A549 (cell line): Measurements from ENCODE around the gene TIMM50.
A peak's percentile ranks its signal among the peaks of the same experiment; 100 is the strongest.

Experiments used
- CEBPB ChIP-seq, 2 experiments: fragments of >200 bp in 1 of 2; sonication (Bioruptor Twin) in 1 of 2; formaldehyde crosslinking in 1 of 2; IDR thresholded peaks; 2 replicates each; pipeline ENCODE4 v1.6.1; 2012 to 2016
- EHMT2 ChIP-seq: fragments of 200-600 bp; sonication (generic); IDR thresholded peaks from 2 replicates; pipeline ENCODE4 v1.6.1; 2016; ENCODE audit warnings: antibody characterized with exemption, low read depth, mild to moderate bottlenecking, moderate library complexity
- EP300 ChIP-seq, 2 experiments: fragments of >200 bp; sonication (Bioruptor Twin); formaldehyde crosslinking; IDR thresholded peaks; 2 replicates in 1 of 2; 3 replicates in 1 of 2; pipeline ENCODE4 v1.6.1; 2016 to 2017
- PHF8 ChIP-seq: fragments of 200-600 bp; sonication (generic); IDR thresholded peaks from 2 replicates; pipeline ENCODE4 v1.6.1; 2016; ENCODE audit warnings: low read depth, mild to moderate bottlenecking, antibody characterized with exemption, moderate library complexity, borderline replicate concordance
- POLR2AphosphoS2 ChIP-seq: conservative IDR thresholded peaks from 2 replicates; pipeline ENCODE4 v1.6.1; 2012; ENCODE audit warnings: low read length, improper control_type of control experiment, inconsistent platforms
- TP53 ChIP-seq: fragments of 250-450 bp; sonication (Bioruptor Pico); IDR thresholded peaks from 2 replicates; pipeline ENCODE4 v1.5.0; 2021; ENCODE audit warnings: mild to moderate bottlenecking, moderate library complexity
- TF ChIP-seq, protein P1 (sequence below): fragments of >200 bp; sonication (Bioruptor Twin); formaldehyde crosslinking; IDR thresholded peaks from 3 replicates; pipeline ENCODE4 v1.5.1; 2016
- TF ChIP-seq, protein P2 (sequence below): IDR thresholded peaks from 2 replicates; pipeline ENCODE4 v1.6.1; 2012
- TF ChIP-seq, protein P3 (sequence below): fragments of 200-600 bp; sonication (generic); IDR thresholded peaks from 2 replicates; pipeline ENCODE4 v1.6.1; 2016; ENCODE audit warnings: antibody characterized with exemption, mild to moderate bottlenecking, moderate library complexity
- TF ChIP-seq, protein P4 (sequence below): fragments of 150-350 bp; IDR thresholded peaks from 2 replicates; pipeline ENCODE4 v1.6.1; 2014; ENCODE audit warnings: low read depth, mild to moderate bottlenecking, low read length

DNA sequence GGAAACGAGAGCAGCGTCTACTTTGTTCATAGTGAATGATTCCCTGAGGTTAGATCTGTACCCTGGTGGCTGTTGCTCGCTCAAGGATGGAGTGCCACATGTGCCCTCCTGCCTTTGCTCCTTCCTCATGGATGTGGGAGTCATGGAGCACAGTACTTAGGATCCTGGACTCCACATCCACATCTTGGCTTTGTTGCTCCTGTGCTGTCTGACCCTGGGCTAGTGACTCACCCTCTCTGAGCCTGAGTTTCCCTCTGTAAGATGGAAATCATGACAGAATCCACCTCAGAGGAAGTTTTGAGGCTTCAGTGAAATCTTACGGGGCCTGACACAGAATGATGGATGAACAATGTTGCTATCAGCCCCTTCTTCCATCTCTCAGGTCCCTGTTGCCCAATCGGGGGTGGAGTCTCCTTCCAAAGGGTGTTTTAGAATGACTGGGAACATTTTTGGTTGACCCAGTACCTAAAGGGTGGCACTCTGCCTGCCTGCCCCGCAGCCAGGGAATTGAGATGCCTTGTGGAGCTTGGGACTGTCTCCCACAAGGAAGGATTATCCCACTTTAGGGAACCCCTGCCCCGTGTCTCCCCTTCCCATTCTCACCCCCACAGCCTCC, 9.8 kb upstream of the TIMM50 start:
- TF ChIP-seq, protein P1, sequence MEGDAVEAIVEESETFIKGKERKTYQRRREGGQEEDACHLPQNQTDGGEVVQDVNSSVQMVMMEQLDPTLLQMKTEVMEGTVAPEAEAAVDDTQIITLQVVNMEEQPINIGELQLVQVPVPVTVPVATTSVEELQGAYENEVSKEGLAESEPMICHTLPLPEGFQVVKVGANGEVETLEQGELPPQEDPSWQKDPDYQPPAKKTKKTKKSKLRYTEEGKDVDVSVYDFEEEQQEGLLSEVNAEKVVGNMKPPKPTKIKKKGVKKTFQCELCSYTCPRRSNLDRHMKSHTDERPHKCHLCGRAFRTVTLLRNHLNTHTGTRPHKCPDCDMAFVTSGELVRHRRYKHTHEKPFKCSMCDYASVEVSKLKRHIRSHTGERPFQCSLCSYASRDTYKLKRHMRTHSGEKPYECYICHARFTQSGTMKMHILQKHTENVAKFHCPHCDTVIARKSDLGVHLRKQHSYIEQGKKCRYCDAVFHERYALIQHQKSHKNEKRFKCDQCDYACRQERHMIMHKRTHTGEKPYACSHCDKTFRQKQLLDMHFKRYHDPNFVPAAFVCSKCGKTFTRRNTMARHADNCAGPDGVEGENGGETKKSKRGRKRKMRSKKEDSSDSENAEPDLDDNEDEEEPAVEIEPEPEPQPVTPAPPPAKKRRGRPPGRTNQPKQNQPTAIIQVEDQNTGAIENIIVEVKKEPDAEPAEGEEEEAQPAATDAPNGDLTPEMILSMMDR = no peak
- TF ChIP-seq PHF8 (no peak), EHMT2 (no peak), CEBPB (IDR thresholded peaks at IDR 0.05) (no peak), EP300 (IDR thresholded peaks at IDR 0.05) (no peak), POLR2AphosphoS2 (no peak), TP53 (no peak)
- TF ChIP-seq, protein P2, sequence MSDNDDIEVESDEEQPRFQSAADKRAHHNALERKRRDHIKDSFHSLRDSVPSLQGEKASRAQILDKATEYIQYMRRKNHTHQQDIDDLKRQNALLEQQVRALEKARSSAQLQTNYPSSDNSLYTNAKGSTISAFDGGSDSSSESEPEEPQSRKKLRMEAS = 0 out of 2 replicates have a peak, but pooled peaks have one; percentile 15
- TF ChIP-seq, protein P3, sequence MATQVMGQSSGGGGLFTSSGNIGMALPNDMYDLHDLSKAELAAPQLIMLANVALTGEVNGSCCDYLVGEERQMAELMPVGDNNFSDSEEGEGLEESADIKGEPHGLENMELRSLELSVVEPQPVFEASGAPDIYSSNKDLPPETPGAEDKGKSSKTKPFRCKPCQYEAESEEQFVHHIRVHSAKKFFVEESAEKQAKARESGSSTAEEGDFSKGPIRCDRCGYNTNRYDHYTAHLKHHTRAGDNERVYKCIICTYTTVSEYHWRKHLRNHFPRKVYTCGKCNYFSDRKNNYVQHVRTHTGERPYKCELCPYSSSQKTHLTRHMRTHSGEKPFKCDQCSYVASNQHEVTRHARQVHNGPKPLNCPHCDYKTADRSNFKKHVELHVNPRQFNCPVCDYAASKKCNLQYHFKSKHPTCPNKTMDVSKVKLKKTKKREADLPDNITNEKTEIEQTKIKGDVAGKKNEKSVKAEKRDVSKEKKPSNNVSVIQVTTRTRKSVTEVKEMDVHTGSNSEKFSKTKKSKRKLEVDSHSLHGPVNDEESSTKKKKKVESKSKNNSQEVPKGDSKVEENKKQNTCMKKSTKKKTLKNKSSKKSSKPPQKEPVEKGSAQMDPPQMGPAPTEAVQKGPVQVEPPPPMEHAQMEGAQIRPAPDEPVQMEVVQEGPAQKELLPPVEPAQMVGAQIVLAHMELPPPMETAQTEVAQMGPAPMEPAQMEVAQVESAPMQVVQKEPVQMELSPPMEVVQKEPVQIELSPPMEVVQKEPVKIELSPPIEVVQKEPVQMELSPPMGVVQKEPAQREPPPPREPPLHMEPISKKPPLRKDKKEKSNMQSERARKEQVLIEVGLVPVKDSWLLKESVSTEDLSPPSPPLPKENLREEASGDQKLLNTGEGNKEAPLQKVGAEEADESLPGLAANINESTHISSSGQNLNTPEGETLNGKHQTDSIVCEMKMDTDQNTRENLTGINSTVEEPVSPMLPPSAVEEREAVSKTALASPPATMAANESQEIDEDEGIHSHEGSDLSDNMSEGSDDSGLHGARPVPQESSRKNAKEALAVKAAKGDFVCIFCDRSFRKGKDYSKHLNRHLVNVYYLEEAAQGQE = no peak
- TF ChIP-seq, protein P4, sequence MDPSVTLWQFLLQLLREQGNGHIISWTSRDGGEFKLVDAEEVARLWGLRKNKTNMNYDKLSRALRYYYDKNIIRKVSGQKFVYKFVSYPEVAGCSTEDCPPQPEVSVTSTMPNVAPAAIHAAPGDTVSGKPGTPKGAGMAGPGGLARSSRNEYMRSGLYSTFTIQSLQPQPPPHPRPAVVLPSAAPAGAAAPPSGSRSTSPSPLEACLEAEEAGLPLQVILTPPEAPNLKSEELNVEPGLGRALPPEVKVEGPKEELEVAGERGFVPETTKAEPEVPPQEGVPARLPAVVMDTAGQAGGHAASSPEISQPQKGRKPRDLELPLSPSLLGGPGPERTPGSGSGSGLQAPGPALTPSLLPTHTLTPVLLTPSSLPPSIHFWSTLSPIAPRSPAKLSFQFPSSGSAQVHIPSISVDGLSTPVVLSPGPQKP = no peak
